GM23248 (cell line): ENCODE results near the gene OR2V1. TPM values are rescaled to one million over a fixed set of nuclear protein-coding genes. Genes with fewer than 3 reads are reported as not detected.
"Not testable (repeated sequence)": the region's sequence is repeated elsewhere in the genome, so short reads cannot be mapped to it uniquely, and the experiment has no call there.

Source experiments
- DNase-seq: peaks from one replicate; pipeline ENCODE4 v3.0.0-alpha.2; 2015
- H2AFZ ChIP-seq: fragments of 200-600 bp; sonication (generic); 2 replicates; pipeline ENCODE4 v1.6.1; 2016; ENCODE audit warnings: antibody characterized with exemption
- H3F3A ChIP-seq: fragments of 200-600 bp; sonication (generic); 2 replicates; pipeline ENCODE4 v1.6.1; 2016; ENCODE audit warnings: mild to moderate bottlenecking, antibody characterized with exemption, mixed run types; ENCODE audit not compliant: insufficient read depth
- H3K27ac ChIP-seq: fragments of 200-600 bp; sonication (generic); 2 replicates; pipeline ENCODE4 v1.5.1; 2016; ENCODE audit warnings: mild to moderate bottlenecking
- H3K27me3 ChIP-seq: fragments of 200-600 bp; sonication (generic); replicated peaks from 2 replicates; pipeline ENCODE4 v1.6.1; 2016; ENCODE audit warnings: mild to moderate bottlenecking; ENCODE audit not compliant: insufficient read depth
- H3K36me3 ChIP-seq: fragments of 200-600 bp; sonication (generic); 2 replicates; pipeline ENCODE4 v1.6.1; 2016; ENCODE audit warnings: low read depth, mild to moderate bottlenecking
- H3K4me1 ChIP-seq: fragments of 200-600 bp; sonication (generic); 2 replicates; pipeline ENCODE4 v1.6.1; 2016; ENCODE audit warnings: mild to moderate bottlenecking; ENCODE audit not compliant: insufficient read depth
- H3K4me2 ChIP-seq: fragments of 200-600 bp; sonication (generic); one replicate; pipeline ENCODE4 v1.6.1; 2016; ENCODE audit warnings: mild to moderate bottlenecking; ENCODE audit not compliant: unreplicated experiment
- H3K4me3 ChIP-seq: fragments of 200-600 bp; sonication (generic); 2 replicates; pipeline ENCODE4 v1.5.1; 2016; ENCODE audit warnings: mild to moderate bottlenecking
- H3K79me2 ChIP-seq: fragments of 200-600 bp; sonication (generic); 2 replicates; pipeline ENCODE4 v1.6.1; 2016; ENCODE audit warnings: mild to moderate bottlenecking; ENCODE audit not compliant: insufficient read depth
- H3K9ac ChIP-seq: fragments of 200-600 bp; sonication (generic); 2 replicates; pipeline ENCODE4 v1.6.1; 2016; ENCODE audit warnings: mild to moderate bottlenecking
- H3K9me2 ChIP-seq: fragments of 200-600 bp; sonication (generic); 2 replicates; pipeline ENCODE4 v1.6.1; 2016; ENCODE audit warnings: mixed run types, mild to moderate bottlenecking, moderate library complexity; ENCODE audit not compliant: insufficient read depth
- H3K9me3 ChIP-seq: fragments of 200-600 bp; sonication (generic); one replicate; pipeline ENCODE4 v1.6.1; 2017; ENCODE audit warnings: low read depth
- H4K20me1 ChIP-seq: fragments of 200-600 bp; sonication (generic); 2 replicates; pipeline ENCODE4 v1.6.0; 2016; ENCODE audit not compliant: insufficient read depth
- EZH2 ChIP-seq: fragments of 200-600 bp; sonication (generic); IDR thresholded peaks from 2 replicates; pipeline ENCODE4 v1.6.1; 2018; ENCODE audit warnings: antibody characterized with exemption, mild to moderate bottlenecking; ENCODE audit not compliant: insufficient read depth, poor library complexity, severe bottlenecking
- EZH2phosphoT487 ChIP-seq: fragments of 200-600 bp; sonication (generic); IDR thresholded peaks from 2 replicates; pipeline ENCODE4 v1.6.1; 2018; ENCODE audit warnings: antibody characterized with exemption, moderate library complexity, mild to moderate bottlenecking, low read depth; ENCODE audit not compliant: insufficient read depth
- WGBS, 2 experiments: methylation state at CpG; one replicate each; pipeline ENCODE4 v1.1.6; 2015 to 2017; ENCODE audit warnings: low lambda C conversion rate in 2 of 2, low coverage in 1 of 2; ENCODE audit errors: missing lambda C conversion rate in 2 of 2; 5-methylcytosine and 5-hydroxymethylcytosine counted together
- in situ Hi-C: fragments of 300-500 bp; cut with MboI; formaldehyde crosslinking; loops from 2 replicates; pipeline ENCODE4 v1.15.0; 2020
- polyA plus RNA-seq: library from polyadenylated mRNA; unstranded; fragments of >200 nt; fragmentation: Nextera tagmentation; extraction: Ambion mirVana; gene quantifications from 2 replicates; pipeline ENCODE4 v1.2.1, GENCODE V29; 2016
- total RNA-seq: library from RNA; depleted of rRNA; stranded (reverse); fragments of >200 nt; shearing (Covaris generic); gene quantifications from 2 replicates; pipeline ENCODE4 v1.2.3, GENCODE V29; 2014

OR2V1 gene
- total and polyA plus RNA-seq, 2 experiments from 2014 or later: not detected

- Histone ChIP-seq H3K36me3 (no peaks in the 10 kb centered on the region), H3K27ac (no peak overlapping the region), H3K4me2 (no peak overlapping the region), H3K9me2 (no peaks in the 10 kb centered on the region), H3K9ac (no peak overlapping the region), H4K20me1 (no peaks in the 10 kb centered on the region), H2AFZ (no peak overlapping the region), H3F3A (no peaks in the 10 kb centered on the region), H3K27me3 (peaks cover 18% of the 10 kb centered on the region), H3K4me3 (no peak overlapping the region), H3K4me1 (no peaks in the 10 kb centered on the region), H3K79me2 (no peaks in the 10 kb centered on the region), H3K9me3 (no peaks in the 10 kb centered on the region)
- in situ Hi-C loops: no loop called here
- DNase-seq: peak; percentile 45
- WGBS, 2 experiments: 3 to 4% methylated on average over 51 to 58 of the region's 62 CpGs
- TF ChIP-seq EZH2: no peak
- no peak for TF ChIP-seq EZH2phosphoT487
Observed at GRCh38 chr5:181100121-181100875, 30.7 kb downstream of the OR2V1 start.

GRCh38 chr5:181099602-181100086, 31.3 kb downstream of the OR2V1 start:
- no peaks in the 10 kb centered on the region for H3K36me3 ChIP-seq
- no peaks in the 10 kb centered on the region for H3K9me3 ChIP-seq
- no peak overlapping the region for H3K27ac ChIP-seq
- no peaks in the 10 kb centered on the region for H3F3A ChIP-seq
- H3K4me3 ChIP-seq: no peak overlapping the region
- in situ Hi-C loops: no loop called here
- H4K20me1 ChIP-seq: no peaks in the 10 kb centered on the region
- no peak overlapping the region for H3K9ac ChIP-seq
- H3K9me2 ChIP-seq: no peaks in the 10 kb centered on the region
- no peak for TF ChIP-seq EZH2
- no peak for TF ChIP-seq EZH2phosphoT487
- no peaks in the 10 kb centered on the region for H3K4me1 ChIP-seq
- WGBS, 2 experiments: 41 to 47% methylated on average over 11 of the region's 11 CpGs
- peaks cover 18% of the 10 kb centered on the region for H3K27me3 ChIP-seq
- H3K79me2 ChIP-seq: no peaks in the 10 kb centered on the region
- no peak overlapping the region for H2AFZ ChIP-seq
- DNase-seq: no peak
- H3K4me2 ChIP-seq: no peak overlapping the region

DNA sequence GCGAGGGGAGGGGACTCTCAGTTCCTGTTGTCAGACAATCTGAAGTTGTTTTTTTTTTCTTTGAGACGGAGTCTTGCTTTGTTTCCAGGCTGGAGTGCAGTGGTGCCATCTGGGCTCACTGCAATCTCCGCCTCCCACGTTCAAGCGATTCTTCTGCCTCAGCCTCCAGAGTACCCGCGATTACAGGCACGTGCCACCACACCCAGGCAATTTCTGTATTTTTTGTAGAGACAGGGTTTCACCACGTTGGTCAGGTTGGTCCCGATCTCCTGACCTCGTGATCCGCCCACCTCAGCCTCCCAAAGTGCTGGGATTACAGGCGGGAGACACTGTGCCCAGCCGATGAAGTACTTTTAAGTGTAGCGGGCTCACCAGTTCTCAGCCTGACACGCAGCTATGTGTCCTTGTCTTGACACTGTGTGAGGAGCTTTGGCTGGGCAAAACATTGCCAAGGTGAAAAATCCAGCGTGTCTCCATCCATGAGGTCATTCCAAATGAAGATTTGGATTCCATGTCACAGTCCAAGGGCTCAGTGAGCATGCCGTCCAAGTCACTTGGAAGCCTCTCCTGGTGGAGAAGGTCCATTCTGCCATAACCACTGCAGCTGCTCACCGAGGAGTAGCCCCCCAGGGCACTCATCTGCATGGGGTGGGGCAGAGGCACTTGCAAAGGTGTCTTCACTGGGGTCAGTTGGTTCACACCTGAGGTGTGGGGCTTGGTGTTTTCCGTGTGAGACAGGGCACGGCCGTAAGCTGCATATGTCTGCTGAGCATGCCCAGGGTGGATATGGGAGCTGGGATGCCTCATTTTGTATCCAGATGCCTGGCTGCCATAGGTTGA, 32.0 kb downstream of the OR2V1 start:
- H3F3A ChIP-seq: no peaks in the 10 kb centered on the region
- peaks cover 18% of the 10 kb centered on the region for H3K27me3 ChIP-seq
- WGBS, 2 experiments: 20 to 21% methylated on average over 18 to 22 of the region's 22 CpGs

GRCh38 chr5:181097759-181098491, 33.0 kb downstream of the OR2V1 start:
- H3K36me3 ChIP-seq, H2AFZ ChIP-seq, H3K9ac ChIP-seq, H3K4me2 ChIP-seq, H4K20me1 ChIP-seq, H3K9me2 ChIP-seq, H3K79me2 ChIP-seq, DNase-seq, H3K27ac ChIP-seq, in situ Hi-C loops, H3K4me1 ChIP-seq, H3F3A ChIP-seq, H3K9me3 ChIP-seq, H3K4me3 ChIP-seq: not testable (repeated sequence)
- 6% methylated on average over 13 of the region's 56 CpGs; no CpG with 5 or more reads in 1 of the 2 experiments for WGBS, 2 experiments
- H3K27me3 ChIP-seq: peaks cover 18% of the 10 kb centered on the region

More for the DNA sequence above, 32.0 kb downstream of the OR2V1 start:
- no peaks in the 10 kb centered on the region for H3K9me2 ChIP-seq
- peak; percentile 11 for DNase-seq
- H3K4me3 ChIP-seq: no peak overlapping the region
- H2AFZ ChIP-seq: no peak overlapping the region
- TF ChIP-seq EZH2: peak; percentile 52
- TF ChIP-seq EZH2phosphoT487: no peak
- H3K79me2 ChIP-seq: no peaks in the 10 kb centered on the region
- H4K20me1 ChIP-seq: no peaks in the 10 kb centered on the region
- H3K9ac ChIP-seq: no peak overlapping the region
- in situ Hi-C loops: no loop called here
- no peaks in the 10 kb centered on the region for H3K4me1 ChIP-seq
- no peak overlapping the region for H3K27ac ChIP-seq
- H3K4me2 ChIP-seq: no peak overlapping the region
- no peaks in the 10 kb centered on the region for H3K9me3 ChIP-seq
- no peaks in the 10 kb centered on the region for H3K36me3 ChIP-seq

- H3K27ac ChIP-seq, in situ Hi-C loops, H3K9me3 ChIP-seq: not testable (repeated sequence)
Observed at GRCh38 chr5:181097383-181097753, 33.6 kb downstream of the OR2V1 start.

GRCh38 chr5:181096721-181097382, 34.1 kb downstream of the OR2V1 start:
- DNase-seq, in situ Hi-C loops, H3K27ac ChIP-seq, H3K4me2 ChIP-seq, H3F3A ChIP-seq, H3K9me3 ChIP-seq, H3K79me2 ChIP-seq, H3K36me3 ChIP-seq, H4K20me1 ChIP-seq, H3K9me2 ChIP-seq, H3K4me3 ChIP-seq, H3K9ac ChIP-seq, H3K4me1 ChIP-seq, H2AFZ ChIP-seq: not testable (repeated sequence)
- H3K27me3 ChIP-seq: peaks cover 18% of the 10 kb centered on the region
- no CpG with 5 or more reads among the region's 26 CpGs for WGBS, 2 experiments

More at GRCh38 chr5:181097383-181097753, 33.6 kb downstream of the OR2V1 start:
- not testable (repeated sequence) for H3K4me2 ChIP-seq, H3K79me2 ChIP-seq, DNase-seq, H3K4me1 ChIP-seq, H3K9ac ChIP-seq, H2AFZ ChIP-seq, H3F3A ChIP-seq, H3K4me3 ChIP-seq, H3K9me2 ChIP-seq, H4K20me1 ChIP-seq, H3K36me3 ChIP-seq
- no CpG with 5 or more reads among the region's 26 CpGs for WGBS, 2 experiments
- peaks cover 18% of the 10 kb centered on the region for H3K27me3 ChIP-seq
